ENCODE data around the gene TM4SF20.
"Not testable (repeated sequence)": the region's sequence is repeated elsewhere in the genome, so short reads cannot be mapped to it uniquely, and the experiment has no call there.

GRCh38 chr2:227387583-227387982, 8.5 kb upstream of the TM4SF20 start, which contains the start of gene SCYGR1:
- not testable (repeated sequence) for TF ChIP-seq CTCF (IDR thresholded peaks at IDR 0.05; ENCODE audit: low read depth, low read length, poor library complexity, severe bottlenecking); EZH2phosphoT487 (IDR thresholded peaks at IDR 0.05; ENCODE audit: borderline replicate concordance, low read length)
